Measurements from ENCODE around the gene KLRD1.
"Not testable (repeated sequence)": the region's sequence is repeated elsewhere in the genome, so short reads cannot be mapped to it uniquely, and the experiment has no call there.

The KLRD1 gene

GRCh38 chr12:10339053-10339840 lies 31.6 kb downstream of the KLRD1 start:
- DNase-seq, result no peak

GRCh38 chr12:10340946-10341345 lies 33.3 kb downstream of the KLRD1 start:
- DNase-seq, result not testable (repeated sequence)

GRCh38 chr12:10341892-10342509 lies 34.3 kb downstream of the KLRD1 start:
- no peak for DNase-seq

GRCh38 chr12:10351457-10351856 lies 43.8 kb downstream of the KLRD1 start:
- DNase-seq, result not testable (repeated sequence)

- no peak for DNase-seq
Measured at GRCh38 chr12:10354071-10354470, 46.4 kb downstream of the KLRD1 start.

GRCh38 chr12:10354502-10354901 lies 46.8 kb downstream of the KLRD1 start:
- no peak for DNase-seq

GRCh38 chr12:10358131-10358530 lies 50.5 kb downstream of the KLRD1 start:
- no peak for DNase-seq

- DNase-seq, result no peak
Measured at GRCh38 chr12:10358969-10359368, 51.3 kb downstream of the KLRD1 start.

GRCh38 chr12:10361084-10361483 lies 53.4 kb downstream of the KLRD1 start:
- peak; percentile 7 for DNase-seq

- no peak for DNase-seq
Measured at GRCh38 chr12:10361622-10362021, 54.0 kb downstream of the KLRD1 start.

- DNase-seq, result no peak
Measured at GRCh38 chr12:10362325-10362724, 54.7 kb downstream of the KLRD1 start.

- DNase-seq, result no peak
Measured at GRCh38 chr12:10362828-10363657, 55.4 kb downstream of the KLRD1 start.

GRCh38 chr12:10363658-10363913 lies 55.9 kb downstream of the KLRD1 start:
- no peak for DNase-seq

GRCh38 chr12:10363914-10364814 lies 56.5 kb downstream of the KLRD1 start:
- DNase-seq, result peak; percentile 17

GRCh38 chr12:10364815-10365622 lies 57.3 kb downstream of the KLRD1 start:
- DNase-seq, result peak; percentile 85

- peak; percentile 21 for DNase-seq
Measured at GRCh38 chr12:10365696-10366405, 58.2 kb downstream of the KLRD1 start.

GRCh38 chr12:10366875-10367274 lies 59.2 kb downstream of the KLRD1 start:
- DNase-seq, result no peak

- DNase-seq, result not testable (repeated sequence)
Measured at GRCh38 chr12:10367714-10368113, 60.0 kb downstream of the KLRD1 start.

- no peak for DNase-seq
Measured at GRCh38 chr12:10368206-10369171, 60.8 kb downstream of the KLRD1 start.

All from NCI-H748 treated with DMSO at 0.1 percent for 48 hours (cell line).